SK-N-SH (cell line): ENCODE data around the gene CASK. TPM values are rescaled to one million over a fixed set of nuclear protein-coding genes. Genes with fewer than 3 reads are reported as not detected.

ENCODE experiments used
- CTCF ChIA-PET: fragments of 300-600, 350-600 bp; formaldehyde crosslinking; extraction: SDS; loops from one replicate; lab custom pipeline; 2021; lab: Yijun Ruan, JAX
- POLR2A ChIA-PET: fragments of 350-600 bp; sonication (Branson Sonifier 250); formaldehyde crosslinking; extraction: SDS; loops from one replicate; lab custom pipeline; 2020; ENCODE audit warnings: antibody characterized with exemption, inconsistent platforms; lab: Yijun Ruan, JAX
- DNase-seq: peaks from one replicate; pipeline ENCODE4 v3.0.0; 2012
- H2AFZ ChIP-seq: fragments of 200-600 bp; sonication (generic); 2 replicates; pipeline ENCODE4 v1.8.1; 2016; ENCODE audit warnings: antibody characterized with exemption, mild to moderate bottlenecking, low read depth
- H3F3A ChIP-seq: fragments of 200-600 bp; sonication (generic); replicated peaks from 2 replicates; pipeline ENCODE3; 2016; ENCODE audit warnings: antibody characterized with exemption, mild to moderate bottlenecking; ENCODE audit not compliant: insufficient read depth
- H3K27ac ChIP-seq, 2 experiments: fragments of 200-500 bp in 1 of 2; fragments of 200-600 bp in 1 of 2; sonication (Bioruptor generic) in 1 of 2; sonication (generic), shearing (Covaris generic) in 1 of 2; 2 replicates each; pipeline versions ENCODE4 v1.5.1 to v1.6.1; 2014 to 2016; ENCODE audit warnings: low read depth in 2 of 2, inconsistent platforms in 1 of 2, low read length in 1 of 2, mild to moderate bottlenecking in 1 of 2, mixed read lengths in 1 of 2
- H3K27me3 ChIP-seq: fragments of 200-600 bp; sonication (generic), shearing (Covaris generic); 2 replicates; pipeline ENCODE4 v1.6.1; 2016; ENCODE audit warnings: mixed run types; ENCODE audit not compliant: insufficient read depth
- H3K36me3 ChIP-seq, 2 experiments: fragments of 200-500 bp in 1 of 2; fragments of 200-600 bp in 1 of 2; sonication (Bioruptor generic) in 1 of 2; sonication (generic) in 1 of 2; replicated peaks in 1 of 2; 2 replicates each; pipeline versions ENCODE3 to v1.5.1; 2014 to 2016; ENCODE audit warnings: low read length in 1 of 2, mild to moderate bottlenecking in 1 of 2; ENCODE audit not compliant: insufficient read depth in 2 of 2, control insufficient read depth in 1 of 2
- H3K4me1 ChIP-seq, 2 experiments: fragments of 200-500 bp in 1 of 2; fragments of 200-600 bp in 1 of 2; sonication (Bioruptor generic) in 1 of 2; sonication (generic), shearing (Covaris generic) in 1 of 2; 2 replicates each; pipeline versions ENCODE4 v1.5.1 to v1.6.1; 2014 to 2016; ENCODE audit warnings: low read depth in 1 of 2, low read length in 1 of 2, mixed run types in 1 of 2; ENCODE audit not compliant: insufficient read depth in 2 of 2, control insufficient read depth in 1 of 2
- H3K4me2 ChIP-seq: fragments of 200-600 bp; sonication (generic), shearing (Covaris generic); 2 replicates; pipeline ENCODE4 v1.6.1; 2017; ENCODE audit warnings: mixed run types
- H3K4me3 ChIP-seq, 2 experiments: fragments of 200-500 bp in 1 of 2; fragments of 200-600 bp in 1 of 2; sonication (Bioruptor generic) in 1 of 2; sonication (generic), shearing (Covaris generic) in 1 of 2; 2 replicates each; pipeline versions ENCODE4 v1.5.1 to v1.8.1; 2014 to 2016; ENCODE audit warnings: low read depth in 2 of 2, inconsistent platforms in 1 of 2, low read length in 1 of 2, mild to moderate bottlenecking in 1 of 2, mixed read lengths in 1 of 2, moderate library complexity in 1 of 2
- H3K79me2 ChIP-seq: fragments of 200-600 bp; sonication (generic); 2 replicates; pipeline ENCODE4 v1.8.1; 2017; ENCODE audit warnings: mild to moderate bottlenecking; ENCODE audit not compliant: insufficient read depth
- H3K9ac ChIP-seq: fragments of 200-600 bp; sonication (generic); 2 replicates; pipeline ENCODE4 v1.6.1; 2017; ENCODE audit warnings: mixed run types
- H3K9me2 ChIP-seq: fragments of 200-600 bp; sonication (generic); 2 replicates; pipeline ENCODE4 v1.6.1; 2017; ENCODE audit warnings: mixed run types
- H3K9me3 ChIP-seq: fragments of 200-600 bp; sonication (generic); 2 replicates; pipeline ENCODE4 v1.6.1; 2017; ENCODE audit warnings: mixed run types, mild to moderate bottlenecking, moderate library complexity
- H4K20me1 ChIP-seq: fragments of 200-600 bp; sonication (generic); 2 replicates; pipeline ENCODE4 v1.6.1; 2017; ENCODE audit warnings: mild to moderate bottlenecking, mixed run types; ENCODE audit not compliant: insufficient read depth
- CHD2 ChIP-seq: fragments of 150-350 bp; IDR thresholded peaks from 2 replicates; pipeline ENCODE4 v1.6.1; 2018; ENCODE audit warnings: low read length; ENCODE audit not compliant: partially characterized antibody
- EZH2phosphoT487 ChIP-seq: fragments of 200-600 bp; sonication (generic); IDR thresholded peaks from 2 replicates; pipeline ENCODE4 v1.6.1; 2017; ENCODE audit warnings: low read depth, mixed run types, mild to moderate bottlenecking, antibody characterized with exemption, moderate library complexity, borderline replicate concordance
- FOSL2 ChIP-seq: IDR thresholded peaks from 2 replicates; pipeline ENCODE4 v1.4.0; 2012; ENCODE audit warnings: low read depth, mild to moderate bottlenecking, moderate library complexity, borderline replicate concordance
- FOXM1 ChIP-seq: IDR thresholded peaks from 2 replicates; pipeline ENCODE4 v1.4.0; 2012; ENCODE audit warnings: low read depth, mild to moderate bottlenecking
- GABPA ChIP-seq: IDR thresholded peaks from 2 replicates; pipeline ENCODE4 v1.4.0; 2012; ENCODE audit warnings: low read depth, mild to moderate bottlenecking
- MAX ChIP-seq: IDR thresholded peaks from 2 replicates; pipeline ENCODE4 v1.4.0; 2012; ENCODE audit warnings: low read depth
- MXI1 ChIP-seq: IDR thresholded peaks from 2 replicates; pipeline ENCODE4 v1.6.1; 2012; ENCODE audit warnings: mild to moderate bottlenecking, low read depth, low read length, improper control_type of control experiment
- NRF1 ChIP-seq: IDR thresholded peaks from 2 replicates; pipeline ENCODE4 v1.6.1; 2012; ENCODE audit warnings: low read depth, mild to moderate bottlenecking, low read length
- POLR2AphosphoS5 ChIP-seq: IDR thresholded peaks from 2 replicates; pipeline ENCODE4 v1.6.1; 2012; ENCODE audit warnings: low read depth, low read length
- RAD21 ChIP-seq: IDR thresholded peaks from 2 replicates; pipeline ENCODE4 v1.6.1; 2012; ENCODE audit warnings: mild to moderate bottlenecking, low read length
- RXRA ChIP-seq: IDR thresholded peaks from 2 replicates; pipeline ENCODE4 v1.4.0; 2012; ENCODE audit warnings: low read depth, mild to moderate bottlenecking, borderline replicate concordance
- SIN3A ChIP-seq: IDR thresholded peaks from 2 replicates; pipeline ENCODE4 v1.6.1; 2012; ENCODE audit warnings: low read depth, mild to moderate bottlenecking, low read length, moderate library complexity, borderline replicate concordance
- SMC3 ChIP-seq: IDR thresholded peaks from 2 replicates; pipeline ENCODE4 v1.6.1; 2012; ENCODE audit warnings: low read depth, low read length, improper control_type of control experiment
- TEAD4 ChIP-seq: IDR thresholded peaks from 2 replicates; pipeline ENCODE4 v1.4.0; 2012; ENCODE audit warnings: mild to moderate bottlenecking, borderline replicate concordance; ENCODE audit not compliant: insufficient read depth
- USF1 ChIP-seq: IDR thresholded peaks from 2 replicates; pipeline ENCODE4 v1.4.0; 2012; ENCODE audit warnings: low read depth, borderline replicate concordance
- WGBS: methylation state at CpG from one replicate; pipeline ENCODE4 v1.1.6; 2017; ENCODE audit warnings: low lambda C conversion rate; 5-methylcytosine and 5-hydroxymethylcytosine counted together
- polyA plus RNA-seq, 3 experiments: library from polyadenylated mRNA; depleted of rRNA; stranded (reverse); fragments of >200 nt; gene quantifications; 2 replicates each; pipeline ENCODE4 v1.2.3, GENCODE V29; 2012
- TF ChIP-seq, protein P1 (sequence below): IDR thresholded peaks from 2 replicates; pipeline ENCODE4 v1.4.0; 2012; ENCODE audit warnings: low read depth, borderline replicate concordance
- TF ChIP-seq, protein P2 (sequence below): IDR thresholded peaks from 2 replicates; pipeline ENCODE4 v1.6.1; 2012; ENCODE audit warnings: mild to moderate bottlenecking, low read depth, low read length, moderate library complexity
- TF ChIP-seq, protein P3 (sequence below): IDR thresholded peaks from 2 replicates; pipeline ENCODE4; 2012

Gene CASK
- polyA plus RNA-seq, 1 of the 3 experiments (the other 2 are of a cell fraction): 7.0 TPM

- H3K4me3 ChIP-seq: no peak overlapping the region
- no peak overlapping the region for H3K27ac ChIP-seq
- H4K20me1 ChIP-seq: no peaks in the 10 kb centered on the region
- H3K9me3 ChIP-seq: no peaks in the 10 kb centered on the region
- peaks cover 0 to 2% of the 10 kb centered on the region in 2 experiments; a peak in 2 of 4 replicates for H3K4me1 ChIP-seq
- 54% methylated on average over 12 of the region's 12 CpGs for WGBS
- no peaks in the 10 kb centered on the region for H3K36me3 ChIP-seq
- CTCF ChIA-PET: no interaction called here
- TF ChIP-seq RAD21: no peak
- TF ChIP-seq FOXM1: no peak
- TF ChIP-seq MXI1: no peak
- no peak for TF ChIP-seq SMC3
- TF ChIP-seq FOSL2: no peak
- no peak for TF ChIP-seq MAX
- TF ChIP-seq CHD2: no peak
- no peak for TF ChIP-seq EZH2phosphoT487
- TF ChIP-seq POLR2AphosphoS5: no peak
- no peak for TF ChIP-seq RXRA
- no peak for TF ChIP-seq GABPA
- no peaks in the 10 kb centered on the region for H3K9me2 ChIP-seq
- DNase-seq: no peak
- no peaks in the 10 kb centered on the region for H3K79me2 ChIP-seq
- H3K4me2 ChIP-seq: no peak overlapping the region
- POLR2A ChIA-PET: no interaction called here
- peaks cover 17% of the 10 kb centered on the region; the same call in 1 of the 2 replicates for H3K27me3 ChIP-seq
- H3K9ac ChIP-seq: no peak overlapping the region
- H2AFZ ChIP-seq: no peak overlapping the region
- H3F3A ChIP-seq: no peaks in the 10 kb centered on the region
These were observed 408.0 kb downstream of the CASK start for GRCh38 chrX:41515376-41515775.

DNA sequence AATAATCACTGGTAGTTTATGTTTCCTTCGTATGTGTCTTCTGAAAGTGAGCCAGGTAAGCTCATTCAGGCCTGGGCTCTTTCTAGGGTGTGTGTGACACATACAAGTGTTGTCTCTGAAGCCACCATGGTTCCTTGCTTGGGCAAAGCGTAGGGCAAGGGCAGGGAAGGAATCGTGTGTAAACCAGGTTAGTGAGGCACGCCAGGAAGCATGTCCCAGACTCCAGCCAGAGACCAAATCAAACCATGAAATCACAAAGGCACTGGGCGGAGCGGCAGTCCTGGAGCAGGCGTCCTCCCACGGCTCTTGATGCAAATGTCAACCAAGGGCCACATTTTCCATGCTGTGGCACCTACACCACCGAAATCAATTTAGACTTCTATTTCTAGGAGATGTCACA, 409.2 kb downstream of the CASK start:
- Histone ChIP-seq H2AFZ (no peak overlapping the region), H3F3A (no peaks in the 10 kb centered on the region), H3K4me2 (no peak overlapping the region), H3K9me2 (no peaks in the 10 kb centered on the region), H4K20me1 (no peaks in the 10 kb centered on the region), H3K27ac (no peak overlapping the region), H3K9ac (no peak overlapping the region), H3K27me3 (peaks cover 17% of the 10 kb centered on the region; the same call in 1 of the 2 replicates), H3K79me2 (no peaks in the 10 kb centered on the region), H3K4me3 (no peak overlapping the region), H3K9me3 (no peaks in the 10 kb centered on the region), H3K36me3 (no peaks in the 10 kb centered on the region), H3K4me1 (peaks cover 0 to 2% of the 10 kb centered on the region in 2 experiments; a peak in 2 of 4 replicates)
- POLR2A ChIA-PET: no interaction called here
- WGBS: 65% methylated on average over 9 of the region's 9 CpGs
- CTCF ChIA-PET: no interaction called here
- no peak for DNase-seq
- TF ChIP-seq RAD21: no peak
- TF ChIP-seq FOSL2: no peak
- TF ChIP-seq, protein P1, sequence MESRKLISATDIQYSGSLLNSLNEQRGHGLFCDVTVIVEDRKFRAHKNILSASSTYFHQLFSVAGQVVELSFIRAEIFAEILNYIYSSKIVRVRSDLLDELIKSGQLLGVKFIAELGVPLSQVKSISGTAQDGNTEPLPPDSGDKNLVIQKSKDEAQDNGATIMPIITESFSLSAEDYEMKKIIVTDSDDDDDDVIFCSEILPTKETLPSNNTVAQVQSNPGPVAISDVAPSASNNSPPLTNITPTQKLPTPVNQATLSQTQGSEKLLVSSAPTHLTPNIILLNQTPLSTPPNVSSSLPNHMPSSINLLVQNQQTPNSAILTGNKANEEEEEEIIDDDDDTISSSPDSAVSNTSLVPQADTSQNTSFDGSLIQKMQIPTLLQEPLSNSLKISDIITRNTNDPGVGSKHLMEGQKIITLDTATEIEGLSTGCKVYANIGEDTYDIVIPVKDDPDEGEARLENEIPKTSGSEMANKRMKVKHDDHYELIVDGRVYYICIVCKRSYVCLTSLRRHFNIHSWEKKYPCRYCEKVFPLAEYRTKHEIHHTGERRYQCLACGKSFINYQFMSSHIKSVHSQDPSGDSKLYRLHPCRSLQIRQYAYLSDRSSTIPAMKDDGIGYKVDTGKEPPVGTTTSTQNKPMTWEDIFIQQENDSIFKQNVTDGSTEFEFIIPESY: no peak
- no peak for TF ChIP-seq POLR2AphosphoS5
- no peak for TF ChIP-seq NRF1
- no peak for TF ChIP-seq EZH2phosphoT487
- TF ChIP-seq, protein P2, sequence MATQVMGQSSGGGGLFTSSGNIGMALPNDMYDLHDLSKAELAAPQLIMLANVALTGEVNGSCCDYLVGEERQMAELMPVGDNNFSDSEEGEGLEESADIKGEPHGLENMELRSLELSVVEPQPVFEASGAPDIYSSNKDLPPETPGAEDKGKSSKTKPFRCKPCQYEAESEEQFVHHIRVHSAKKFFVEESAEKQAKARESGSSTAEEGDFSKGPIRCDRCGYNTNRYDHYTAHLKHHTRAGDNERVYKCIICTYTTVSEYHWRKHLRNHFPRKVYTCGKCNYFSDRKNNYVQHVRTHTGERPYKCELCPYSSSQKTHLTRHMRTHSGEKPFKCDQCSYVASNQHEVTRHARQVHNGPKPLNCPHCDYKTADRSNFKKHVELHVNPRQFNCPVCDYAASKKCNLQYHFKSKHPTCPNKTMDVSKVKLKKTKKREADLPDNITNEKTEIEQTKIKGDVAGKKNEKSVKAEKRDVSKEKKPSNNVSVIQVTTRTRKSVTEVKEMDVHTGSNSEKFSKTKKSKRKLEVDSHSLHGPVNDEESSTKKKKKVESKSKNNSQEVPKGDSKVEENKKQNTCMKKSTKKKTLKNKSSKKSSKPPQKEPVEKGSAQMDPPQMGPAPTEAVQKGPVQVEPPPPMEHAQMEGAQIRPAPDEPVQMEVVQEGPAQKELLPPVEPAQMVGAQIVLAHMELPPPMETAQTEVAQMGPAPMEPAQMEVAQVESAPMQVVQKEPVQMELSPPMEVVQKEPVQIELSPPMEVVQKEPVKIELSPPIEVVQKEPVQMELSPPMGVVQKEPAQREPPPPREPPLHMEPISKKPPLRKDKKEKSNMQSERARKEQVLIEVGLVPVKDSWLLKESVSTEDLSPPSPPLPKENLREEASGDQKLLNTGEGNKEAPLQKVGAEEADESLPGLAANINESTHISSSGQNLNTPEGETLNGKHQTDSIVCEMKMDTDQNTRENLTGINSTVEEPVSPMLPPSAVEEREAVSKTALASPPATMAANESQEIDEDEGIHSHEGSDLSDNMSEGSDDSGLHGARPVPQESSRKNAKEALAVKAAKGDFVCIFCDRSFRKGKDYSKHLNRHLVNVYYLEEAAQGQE: no peak
- TF ChIP-seq, protein P3, sequence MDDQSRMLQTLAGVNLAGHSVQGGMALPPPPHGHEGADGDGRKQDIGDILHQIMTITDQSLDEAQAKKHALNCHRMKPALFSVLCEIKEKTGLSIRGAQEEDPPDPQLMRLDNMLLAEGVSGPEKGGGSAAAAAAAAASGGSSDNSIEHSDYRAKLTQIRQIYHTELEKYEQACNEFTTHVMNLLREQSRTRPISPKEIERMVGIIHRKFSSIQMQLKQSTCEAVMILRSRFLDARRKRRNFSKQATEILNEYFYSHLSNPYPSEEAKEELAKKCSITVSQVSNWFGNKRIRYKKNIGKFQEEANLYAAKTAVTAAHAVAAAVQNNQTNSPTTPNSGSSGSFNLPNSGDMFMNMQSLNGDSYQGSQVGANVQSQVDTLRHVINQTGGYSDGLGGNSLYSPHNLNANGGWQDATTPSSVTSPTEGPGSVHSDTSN: no peak
- TF ChIP-seq SIN3A: no peak
- TF ChIP-seq USF1: no peak
- no peak for TF ChIP-seq MAX
- TF ChIP-seq MXI1: no peak
- TF ChIP-seq TEAD4: no peak
